HL-60 (cell line): ENCODE measurements around the gene MRPS34.

ENCODE experiments used
- DNase-seq, 2 experiments: peaks; one replicate each; pipeline ENCODE4 v3.0.0-alpha.2; 2010 to 2020; ENCODE audit warnings: low read depth in 1 of 2, low spot score in 1 of 2
- H3K27ac ChIP-seq: fragments of 250-450 bp; sonication (Bioruptor Pico); replicated peaks from 2 replicates; pipeline ENCODE4 v1.5.1; 2020; ENCODE audit warnings: mild to moderate bottlenecking, moderate library complexity
- H3K27me3 ChIP-seq: fragments of 250-450 bp; sonication (Bioruptor Pico); 2 replicates; pipeline ENCODE4 v1.5.1; 2021; ENCODE audit warnings: mild to moderate bottlenecking, moderate library complexity; ENCODE audit not compliant: insufficient read depth, poor library complexity, severe bottlenecking
- H3K4me3 ChIP-seq: replicated peaks from 2 replicates; pipeline ENCODE4 v1.5.1; 2011; ENCODE audit warnings: mild to moderate bottlenecking, control low read depth, low read length; ENCODE audit not compliant: insufficient read depth
- CTCF ChIP-seq: IDR thresholded peaks from one replicate; pipeline ENCODE4 v1.5.1; 2011; ENCODE audit warnings: low read length, control low read depth, inconsistent platforms; ENCODE audit not compliant: insufficient read depth
- GABPA ChIP-seq: IDR thresholded peaks from 2 replicates; pipeline ENCODE4 v1.6.1; 2012; ENCODE audit warnings: low read depth
- POLR2AphosphoS5 ChIP-seq: IDR thresholded peaks from 2 replicates; pipeline ENCODE4 v1.6.1; 2012; ENCODE audit warnings: low read depth
- SPI1 ChIP-seq: IDR thresholded peaks from 2 replicates; pipeline ENCODE4 v1.6.1; 2012; ENCODE audit warnings: low read depth, mild to moderate bottlenecking, borderline replicate concordance
- TF ChIP-seq, protein P1 (sequence below): IDR thresholded peaks from 2 replicates; pipeline ENCODE4 v1.6.1; 2012; ENCODE audit warnings: low read depth; ENCODE audit not compliant: insufficient replicate concordance

MRPS34 gene

DNA sequence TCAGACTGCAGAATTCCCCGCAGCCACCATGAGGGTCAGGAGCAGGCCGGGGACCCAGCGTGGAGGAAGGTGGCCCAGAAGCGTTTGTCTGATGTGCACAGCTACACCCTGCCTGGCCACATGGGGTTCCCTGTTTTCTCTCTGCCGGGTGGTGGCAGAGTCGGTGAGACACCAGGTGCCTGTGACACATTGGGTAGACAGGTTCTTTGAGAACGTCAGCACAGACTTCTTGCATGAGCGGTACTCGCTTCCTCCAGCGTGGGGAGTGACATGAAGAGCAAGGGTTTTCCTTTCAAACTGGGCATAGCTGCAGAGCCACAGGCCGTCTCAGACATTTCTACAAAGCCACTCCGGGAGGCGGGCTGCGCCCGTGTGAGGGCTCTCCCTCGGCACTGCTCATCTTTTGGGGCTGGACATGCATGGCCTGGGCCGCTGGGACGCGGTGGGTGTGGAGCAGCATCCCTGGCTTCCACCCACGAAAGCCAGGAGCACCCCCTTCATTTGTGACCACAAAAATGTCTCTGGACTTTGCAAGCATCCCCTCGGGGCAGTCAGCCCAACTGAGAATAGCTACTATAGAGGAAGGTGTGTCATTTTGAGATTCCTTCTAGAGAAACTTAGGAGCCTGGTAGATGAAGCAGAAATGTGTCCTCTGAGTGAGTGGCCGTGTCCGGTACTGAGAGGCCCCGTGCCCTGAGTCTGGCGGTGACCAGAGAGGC is 27.6 kb downstream of the MRPS34 start:
- no peak for TF ChIP-seq GABPA
- TF ChIP-seq SPI1, result no peak
- no peak for TF ChIP-seq CTCF
- no peak for TF ChIP-seq POLR2AphosphoS5
- TF ChIP-seq, protein P1, sequence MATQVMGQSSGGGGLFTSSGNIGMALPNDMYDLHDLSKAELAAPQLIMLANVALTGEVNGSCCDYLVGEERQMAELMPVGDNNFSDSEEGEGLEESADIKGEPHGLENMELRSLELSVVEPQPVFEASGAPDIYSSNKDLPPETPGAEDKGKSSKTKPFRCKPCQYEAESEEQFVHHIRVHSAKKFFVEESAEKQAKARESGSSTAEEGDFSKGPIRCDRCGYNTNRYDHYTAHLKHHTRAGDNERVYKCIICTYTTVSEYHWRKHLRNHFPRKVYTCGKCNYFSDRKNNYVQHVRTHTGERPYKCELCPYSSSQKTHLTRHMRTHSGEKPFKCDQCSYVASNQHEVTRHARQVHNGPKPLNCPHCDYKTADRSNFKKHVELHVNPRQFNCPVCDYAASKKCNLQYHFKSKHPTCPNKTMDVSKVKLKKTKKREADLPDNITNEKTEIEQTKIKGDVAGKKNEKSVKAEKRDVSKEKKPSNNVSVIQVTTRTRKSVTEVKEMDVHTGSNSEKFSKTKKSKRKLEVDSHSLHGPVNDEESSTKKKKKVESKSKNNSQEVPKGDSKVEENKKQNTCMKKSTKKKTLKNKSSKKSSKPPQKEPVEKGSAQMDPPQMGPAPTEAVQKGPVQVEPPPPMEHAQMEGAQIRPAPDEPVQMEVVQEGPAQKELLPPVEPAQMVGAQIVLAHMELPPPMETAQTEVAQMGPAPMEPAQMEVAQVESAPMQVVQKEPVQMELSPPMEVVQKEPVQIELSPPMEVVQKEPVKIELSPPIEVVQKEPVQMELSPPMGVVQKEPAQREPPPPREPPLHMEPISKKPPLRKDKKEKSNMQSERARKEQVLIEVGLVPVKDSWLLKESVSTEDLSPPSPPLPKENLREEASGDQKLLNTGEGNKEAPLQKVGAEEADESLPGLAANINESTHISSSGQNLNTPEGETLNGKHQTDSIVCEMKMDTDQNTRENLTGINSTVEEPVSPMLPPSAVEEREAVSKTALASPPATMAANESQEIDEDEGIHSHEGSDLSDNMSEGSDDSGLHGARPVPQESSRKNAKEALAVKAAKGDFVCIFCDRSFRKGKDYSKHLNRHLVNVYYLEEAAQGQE, result no peak
- DNase-seq, result no peak
- H3K27ac ChIP-seq, result no peak overlapping the region
- H3K27me3 ChIP-seq, result no peaks in the 10 kb centered on the region
- H3K4me3 ChIP-seq, result no peak overlapping the region

- no peak for DNase-seq
- Histone ChIP-seq H3K4me3 (no peak overlapping the region), H3K27ac (no peak overlapping the region), H3K27me3 (no peaks in the 10 kb centered on the region)
- TF ChIP-seq GABPA, result no peak
Measured at GRCh38 chr16:1744338-1744840, 28.5 kb downstream of the MRPS34 start.

- Histone ChIP-seq H3K27me3 (no peaks in the 10 kb centered on the region), H3K27ac (no peak overlapping the region), H3K4me3 (no peak overlapping the region)
- no peak for DNase-seq
- TF ChIP-seq GABPA (no peak), CTCF (no peak), POLR2AphosphoS5 (no peak)
- TF ChIP-seq, protein P1, result no peak
Measured at GRCh38 chr16:1743376-1744337, 29.3 kb downstream of the MRPS34 start.

DNA sequence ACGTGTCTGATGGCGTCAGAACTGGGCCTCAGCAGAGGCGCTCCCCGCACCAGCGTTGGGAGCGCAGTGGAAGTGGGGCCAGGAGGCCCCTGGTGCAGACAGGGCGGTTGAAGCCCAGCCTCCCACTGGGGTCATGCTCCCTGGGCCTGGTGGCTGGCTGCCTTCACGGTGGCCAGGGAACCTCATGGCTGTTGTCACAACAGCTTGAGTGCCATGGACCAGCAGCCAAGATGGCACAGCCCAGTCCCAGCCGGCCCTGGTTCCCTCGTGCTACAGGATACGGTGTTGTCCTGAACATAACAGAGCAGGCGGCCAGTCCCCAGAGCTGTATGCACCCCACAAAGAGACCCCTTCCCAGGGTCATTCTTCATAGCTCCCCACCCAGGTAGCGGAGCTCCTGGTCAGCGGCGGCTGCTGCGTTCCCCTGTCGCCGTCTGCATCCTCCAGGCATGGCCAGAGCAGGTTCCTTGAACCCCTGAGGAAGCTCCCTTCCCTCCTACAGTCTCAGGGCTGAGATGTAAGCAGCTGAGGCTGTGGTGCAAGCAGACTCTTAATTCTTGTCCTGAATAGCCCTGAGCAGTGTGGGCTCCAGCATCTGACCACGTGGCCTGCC is 31.3 kb downstream of the MRPS34 start:
- no peak for DNase-seq
- TF ChIP-seq GABPA (no peak), SPI1 (no peak), POLR2AphosphoS5 (no peak), CTCF (no peak)
- TF ChIP-seq, protein P1, result no peak
- H3K27ac ChIP-seq, result no peak overlapping the region
- no peak overlapping the region for H3K4me3 ChIP-seq
- H3K27me3 ChIP-seq, result no peaks in the 10 kb centered on the region
